Thyroid gland (tissue), 4 donors: Measurements from ENCODE around the gene RNF151. TPM values are rescaled to one million over a fixed set of nuclear protein-coding genes. Genes with fewer than 3 reads are reported as not detected.
A peak's percentile ranks its signal among the peaks of the same experiment; 100 is the strongest.
"Not testable (repeated sequence)": the region's sequence is repeated elsewhere in the genome, so short reads cannot be mapped to it uniquely, and the experiment has no call there.

Experiments
- DNase-seq, 2 donors: peaks; one replicate each; pipeline ENCODE4 v3.0.0-alpha.2; 2019
- H3K27ac ChIP-seq, 3 donors: fragments of 200-600 bp; sonication (generic); 1 replicate in 2 of 3; 2 replicates in 1 of 3; pipeline ENCODE4 v1.5.1; 2016 to 2019; ENCODE audit warnings: mild to moderate bottlenecking in 1 of 3, moderate library complexity in 1 of 3
- H3K27me3 ChIP-seq: fragments of 200-600 bp; sonication (generic); one replicate; pipeline ENCODE4 v1.5.1; 2019
- H3K36me3 ChIP-seq, 2 donors: fragments of 200-600 bp; sonication (generic); one replicate each; pipeline ENCODE4 v1.5.1; 2016 to 2019
- H3K4me1 ChIP-seq, 2 donors: fragments of 200-600 bp; sonication (generic); one replicate each; pipeline ENCODE4 v1.5.1; 2017 to 2019
- H3K4me3 ChIP-seq, 3 donors: fragments of 200-600 bp; sonication (generic); replicated peaks in 1 of 3; 1 replicate in 2 of 3; 2 replicates in 1 of 3; pipeline ENCODE4 v1.5.1; 2016; ENCODE audit warnings: mild to moderate bottlenecking in 1 of 3
- H3K9me3 ChIP-seq: fragments of 200-600 bp; sonication (generic); one replicate; pipeline ENCODE4 v1.5.1; 2017
- POLR2A ChIP-seq, 2 donors: fragments of 450-650 bp; IDR thresholded peaks; one replicate each; pipeline ENCODE4 v1.6.1; 2017; ENCODE audit warnings: antibody characterized with exemption in 2 of 2, mild to moderate bottlenecking in 2 of 2, moderate library complexity in 1 of 2
- WGBS, 2 donors: methylation state at CpG; one replicate each; pipeline ENCODE4 v1.1.5; 2017; 5-methylcytosine and 5-hydroxymethylcytosine counted together
- intact Hi-C: fragments of 100-400 bp; cut with DNase I; formaldehyde crosslinking; loops from one replicate; pipeline ENCODE4 v1.15.1; 2023
- total RNA-seq, 4 donors: library from RNA; depleted of rRNA; stranded (reverse); fragments of >200 nt; gene quantifications; one replicate each; pipeline ENCODE4 v1.2.3, GENCODE V29; 2016
- TF ChIP-seq, protein P1 (sequence below), 6 experiments: fragments of 200-600 bp in 3 of 6; fragments of 450-650 bp in 3 of 6; sonication (generic) in 3 of 6; IDR thresholded peaks; one replicate each; pipeline ENCODE4 v1.5.1; 2016 to 2019; ENCODE audit warnings: antibody characterized with exemption in 6 of 6, mild to moderate bottlenecking in 2 of 6, inconsistent platforms in 1 of 6, moderate library complexity in 1 of 6

RNF151 gene
- total RNA-seq, 4 donors from 2014 or later, result not detected

DNA sequence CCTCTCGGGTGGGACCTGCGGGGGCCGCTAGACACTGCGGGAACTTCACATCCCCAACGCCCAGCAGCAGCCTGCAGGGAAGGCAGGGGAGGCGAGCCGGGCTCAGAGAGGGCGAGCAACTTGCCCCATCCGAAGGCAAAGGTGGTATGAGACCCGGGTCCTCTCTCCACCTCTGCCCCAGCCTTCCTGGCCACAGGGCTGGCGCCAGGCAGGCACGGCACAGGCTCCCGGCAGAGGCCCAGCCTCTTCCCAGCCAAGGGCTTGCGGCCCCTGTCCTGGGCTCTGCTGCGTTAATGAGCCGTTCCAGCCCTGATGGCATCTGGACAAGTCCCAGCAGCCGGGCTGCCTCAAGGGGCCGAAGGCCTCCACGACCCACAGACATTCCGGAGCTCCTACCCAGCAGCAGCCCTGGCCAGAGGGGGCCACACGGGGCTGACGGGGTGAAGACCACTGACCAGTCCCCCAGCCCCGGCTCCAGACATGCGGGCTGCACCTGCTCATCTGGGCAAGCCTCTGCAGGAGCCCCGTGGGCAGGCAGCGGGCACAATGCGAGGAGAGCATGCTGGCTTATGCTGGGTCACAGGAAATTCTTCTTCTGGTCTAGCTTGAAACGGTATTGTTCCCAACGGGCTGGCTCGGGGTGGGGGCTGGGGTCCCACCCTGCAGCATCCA, 47.2 kb upstream of the RNF151 start:
- Histone ChIP-seq H3K4me3 (no peak overlapping the region), H3K27me3 (peaks cover 12% of the 10 kb centered on the region), H3K36me3 (no peaks in the 10 kb centered on the region), H3K9me3 (no peaks in the 10 kb centered on the region), H3K4me1 (peaks cover 0 to 15% of the 10 kb centered on the region in 2 donors), H3K27ac (no peak overlapping the region)
- WGBS, 2 donors, result 35 to 41% methylated on average over 4 to 6 of the region's 30 CpGs
- DNase-seq, result no peak
- intact Hi-C loops, result no loop called here
- TF ChIP-seq POLR2A (IDR thresholded peaks at IDR 0.05), result no peak
- TF ChIP-seq, protein P1, sequence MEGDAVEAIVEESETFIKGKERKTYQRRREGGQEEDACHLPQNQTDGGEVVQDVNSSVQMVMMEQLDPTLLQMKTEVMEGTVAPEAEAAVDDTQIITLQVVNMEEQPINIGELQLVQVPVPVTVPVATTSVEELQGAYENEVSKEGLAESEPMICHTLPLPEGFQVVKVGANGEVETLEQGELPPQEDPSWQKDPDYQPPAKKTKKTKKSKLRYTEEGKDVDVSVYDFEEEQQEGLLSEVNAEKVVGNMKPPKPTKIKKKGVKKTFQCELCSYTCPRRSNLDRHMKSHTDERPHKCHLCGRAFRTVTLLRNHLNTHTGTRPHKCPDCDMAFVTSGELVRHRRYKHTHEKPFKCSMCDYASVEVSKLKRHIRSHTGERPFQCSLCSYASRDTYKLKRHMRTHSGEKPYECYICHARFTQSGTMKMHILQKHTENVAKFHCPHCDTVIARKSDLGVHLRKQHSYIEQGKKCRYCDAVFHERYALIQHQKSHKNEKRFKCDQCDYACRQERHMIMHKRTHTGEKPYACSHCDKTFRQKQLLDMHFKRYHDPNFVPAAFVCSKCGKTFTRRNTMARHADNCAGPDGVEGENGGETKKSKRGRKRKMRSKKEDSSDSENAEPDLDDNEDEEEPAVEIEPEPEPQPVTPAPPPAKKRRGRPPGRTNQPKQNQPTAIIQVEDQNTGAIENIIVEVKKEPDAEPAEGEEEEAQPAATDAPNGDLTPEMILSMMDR (IDR thresholded peaks at IDR 0.05), result no peak

DNA sequence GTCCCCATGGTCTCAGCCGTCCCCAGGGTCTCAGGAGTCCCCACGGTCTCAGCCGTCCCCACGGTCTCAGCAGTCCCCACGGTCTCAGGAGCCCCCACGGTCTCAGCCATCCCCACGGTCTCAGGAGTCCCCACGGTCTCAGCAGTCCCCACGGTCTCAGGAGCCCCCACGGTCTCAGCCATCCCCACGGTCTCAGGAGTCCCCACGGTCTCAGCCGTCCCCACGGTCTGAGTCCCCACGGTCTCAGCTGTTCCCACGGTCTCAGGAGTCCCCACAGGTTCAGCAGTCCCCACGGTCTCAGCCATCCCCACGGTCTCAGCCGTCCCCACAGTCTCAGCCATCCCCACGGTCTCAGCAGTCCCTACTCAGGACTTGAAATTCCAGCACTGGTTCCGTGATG, 46.5 kb upstream of the RNF151 start:
- Histone ChIP-seq H3K27me3 (peaks cover 12% of the 10 kb centered on the region), H3K4me1 (peaks cover 0 to 15% of the 10 kb centered on the region in 2 donors)
- intact Hi-C loops, H3K9me3 ChIP-seq, H3K36me3 ChIP-seq, H3K4me3 ChIP-seq, DNase-seq, H3K27ac ChIP-seq: not testable (repeated sequence)
- WGBS, 2 donors, result 65% methylated on average over 20 to 21 of the region's 21 CpGs

DNA sequence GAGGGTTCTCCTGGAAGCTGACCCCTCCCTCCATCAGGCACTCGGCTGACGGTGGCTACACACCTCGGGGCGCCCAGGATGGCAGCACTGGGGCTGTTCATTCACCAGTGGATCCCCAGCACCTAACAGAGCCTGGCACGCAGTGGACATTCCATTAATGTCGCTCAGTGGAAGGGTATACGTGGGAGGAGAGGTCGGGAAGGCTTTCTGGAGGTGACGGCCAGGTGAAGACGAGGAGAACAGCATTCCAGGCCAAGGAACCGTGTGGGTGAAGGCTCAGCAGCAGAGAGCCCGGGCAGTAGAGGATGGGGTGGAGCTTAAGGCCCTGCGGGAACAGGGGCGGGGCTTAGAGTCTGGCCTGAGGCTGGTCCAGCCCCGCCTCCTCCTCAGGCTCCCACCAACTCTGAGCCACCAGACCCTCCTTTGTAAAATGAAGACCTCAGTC, 45.9 kb upstream of the RNF151 start:
- 10 to 12% methylated on average over 14 to 15 of the region's 15 CpGs for WGBS, 2 donors

GRCh38 chr16:1922357-1922756, 44.3 kb upstream of the RNF151 start:
- TF ChIP-seq POLR2A (IDR thresholded peaks at IDR 0.05), result no peak
- TF ChIP-seq, protein P1 (IDR thresholded peaks at IDR 0.05), result no peak
- H3K36me3 ChIP-seq, result no peaks in the 10 kb centered on the region
- no peak for DNase-seq
- intact Hi-C loops, result no loop called here
- no peak overlapping the region for H3K27ac ChIP-seq
- no peak overlapping the region for H3K4me3 ChIP-seq
- H3K4me1 ChIP-seq, result peaks cover 0 to 19% of the 10 kb centered on the region in 2 donors
- peaks cover 12% of the 10 kb centered on the region for H3K27me3 ChIP-seq
- 83 to 86% methylated on average over 8 of the region's 8 CpGs for WGBS, 2 donors
- no peaks in the 10 kb centered on the region for H3K9me3 ChIP-seq

More for the DNA sequence above, 45.9 kb upstream of the RNF151 start:
- Histone ChIP-seq H3K27me3 (peaks cover 12% of the 10 kb centered on the region), H3K36me3 (no peaks in the 10 kb centered on the region), H3K9me3 (no peaks in the 10 kb centered on the region), H3K27ac (no peak overlapping the region), H3K4me3 (no peak overlapping the region), H3K4me1 (peaks cover 0 to 15% of the 10 kb centered on the region in 2 donors)
- TF ChIP-seq, protein P1 (IDR thresholded peaks at IDR 0.05), result no peak
- no peak for TF ChIP-seq POLR2A (IDR thresholded peaks at IDR 0.05)
- peak in 1 of 2 donors; percentile 42 for DNase-seq
- intact Hi-C loops, result no loop called here

DNA sequence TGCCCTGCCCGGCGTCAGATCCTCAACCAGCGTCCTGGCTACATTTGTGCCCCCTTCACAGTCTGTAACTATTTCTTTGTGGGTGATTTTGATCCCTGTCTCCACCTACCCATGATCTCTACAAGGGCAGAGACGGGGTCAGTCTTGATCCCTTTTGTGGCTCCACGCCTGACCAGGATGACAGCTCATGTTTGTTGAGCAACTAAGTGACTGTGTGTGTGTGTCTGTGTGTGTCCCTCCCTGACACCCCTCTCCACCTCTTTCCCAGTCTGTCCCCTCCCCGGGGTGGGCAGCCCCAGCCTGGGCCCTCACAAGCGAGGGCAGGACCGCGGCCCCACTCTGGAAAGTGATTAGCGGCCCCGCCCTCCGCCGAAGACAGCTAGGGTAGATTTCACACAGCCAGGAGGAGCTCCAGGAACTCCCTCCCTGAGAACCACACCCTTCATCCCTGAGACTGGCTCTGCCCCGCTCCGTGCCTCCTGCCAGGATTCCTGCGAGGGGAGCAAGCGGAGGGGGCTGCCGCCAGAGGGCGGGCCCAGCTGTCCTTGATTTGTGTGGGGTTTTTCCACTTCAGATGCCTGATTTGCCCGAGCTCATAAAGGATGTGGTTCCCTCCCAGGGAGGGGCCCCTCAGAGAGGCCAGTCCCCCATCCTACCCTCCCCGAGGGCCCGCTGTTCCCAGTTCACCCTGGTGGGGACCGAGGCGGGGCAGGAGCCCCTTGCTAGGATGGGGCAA, 43.2 kb upstream of the RNF151 start:
- no peak for TF ChIP-seq POLR2A (IDR thresholded peaks at IDR 0.05)
- TF ChIP-seq, protein P1 (IDR thresholded peaks at IDR 0.05), result peak in 1 of 6 experiments; percentile 6
- no peaks in the 10 kb centered on the region for H3K9me3 ChIP-seq
- no peak overlapping the region for H3K4me3 ChIP-seq
- no peaks in the 10 kb centered on the region for H3K36me3 ChIP-seq
- H3K27me3 ChIP-seq, result peaks cover 12% of the 10 kb centered on the region
- H3K4me1 ChIP-seq, result peaks cover 0 to 12% of the 10 kb centered on the region in 2 donors
- DNase-seq, result peak in 1 of 2 donors; percentile 15
- no peak overlapping the region for H3K27ac ChIP-seq
- intact Hi-C loops, result no loop called here
- 25 to 32% methylated on average over 19 to 24 of the region's 24 CpGs for WGBS, 2 donors
